Measurements from ENCODE around the gene EGFL7. TPM values are rescaled to one million over a fixed set of nuclear protein-coding genes. Genes with fewer than 3 reads are reported as not detected.

EGFL7 gene
- total and polyA plus RNA-seq, 2 of the 13 experiments (the other 11 are each of a cell fraction or from before 2014, with no cell fraction given), result 0.20 to 5.1 TPM

DNA sequence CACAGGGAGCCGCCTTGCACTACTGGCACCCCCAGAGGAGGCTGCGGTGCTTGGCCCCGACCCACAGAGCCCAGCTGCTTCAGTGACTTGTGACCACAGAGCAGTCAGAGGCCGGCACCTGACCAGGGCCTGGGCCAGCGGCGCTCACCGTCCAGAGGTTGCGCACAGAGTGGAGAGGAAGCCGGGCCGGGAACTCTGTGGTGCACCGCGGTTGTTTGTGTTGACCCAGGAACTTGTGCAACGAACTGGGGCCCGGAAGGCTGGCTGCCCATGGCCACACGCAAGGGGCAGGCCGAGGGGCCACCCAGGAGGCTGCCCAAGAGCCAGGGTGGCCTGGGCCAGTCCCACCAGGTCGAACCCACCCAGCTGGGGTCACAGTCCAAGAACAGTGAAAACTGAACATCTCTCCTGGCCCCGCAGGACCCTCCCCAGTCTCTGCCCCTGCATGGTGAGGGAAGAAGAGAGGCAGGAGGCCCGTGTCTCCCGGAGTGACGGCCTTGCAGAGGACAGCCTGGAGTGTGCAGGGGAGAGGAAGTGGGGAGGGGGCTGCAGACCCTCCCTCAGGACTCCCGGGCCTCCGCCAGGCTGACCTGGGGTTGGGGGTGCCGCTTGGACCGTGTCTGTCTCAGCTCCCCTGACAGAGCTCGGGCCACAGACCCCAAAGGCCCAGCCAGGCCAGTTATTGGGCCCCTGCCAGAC is 42.8 kb upstream of the EGFL7 start (continued):
- TF ChIP-seq ZFX (CRISPR knock-in tag; IDR thresholded peaks at IDR 0.05; ENCODE audit: low read depth) (peak; percentile 93), ZBTB1 (CRISPR knock-in tag; IDR thresholded peaks at IDR 0.05; ENCODE audit: borderline replicate concordance) (no peak), ZNF674 (CRISPR knock-in tag; IDR thresholded peaks at IDR 0.05; ENCODE audit: low read depth) (no peak), AGO1 (IDR thresholded peaks at IDR 0.05; ENCODE audit: low read depth, low read length, poor library complexity, severe bottlenecking) (no peak), MAZ (IDR thresholded peaks at IDR 0.05; ENCODE audit: borderline replicate concordance, low read depth, low read length) (no peak), MAZ (CRISPR knock-in tag; IDR thresholded peaks at IDR 0.05; ENCODE audit: low read depth) (peak; percentile 63; the same call in 1 of the 2 replicates), ZSCAN31 (CRISPR knock-in tag; IDR thresholded peaks at IDR 0.05; ENCODE audit: low read depth) (peak; percentile 59; the same call in 1 of the 2 replicates), ZFY (CRISPR knock-in tag; IDR thresholded peaks at IDR 0.05) (peak; percentile 83), FOXK1 (CRISPR knock-in tag; IDR thresholded peaks at IDR 0.05; ENCODE audit: borderline replicate concordance, low read depth) (peak; percentile 40; the same call in 1 of the 2 replicates), ZBTB21 (CRISPR knock-in tag; IDR thresholded peaks at IDR 0.05) (no peak), NR2C2 (CRISPR knock-in tag; IDR thresholded peaks at IDR 0.05; ENCODE audit: borderline replicate concordance) (peak; percentile 79), ZNF605 (CRISPR knock-in tag; IDR thresholded peaks at IDR 0.05) (0 out of 2 replicates have a peak, but pooled peaks have one; percentile 59), HNRNPK (IDR thresholded peaks at IDR 0.05; ENCODE audit: low read depth, low read length, poor library complexity, severe bottlenecking) (no peak), HMG20A (CRISPR knock-in tag; IDR thresholded peaks at IDR 0.05; ENCODE audit: borderline replicate concordance) (peak; percentile 83), RFX3 (CRISPR knock-in tag; IDR thresholded peaks at IDR 0.05) (no peak), HDAC1 (CRISPR knock-in tag; IDR thresholded peaks at IDR 0.05) (peak; percentile 86), ZNF432 (CRISPR knock-in tag; IDR thresholded peaks at IDR 0.05; ENCODE audit: borderline replicate concordance) (no peak), ZNF552 (CRISPR knock-in tag; IDR thresholded peaks at IDR 0.05; ENCODE audit: borderline replicate concordance) (0 out of 2 replicates have a peak, but pooled peaks have one; percentile 18)
- TF ChIP-seq, protein P1, sequence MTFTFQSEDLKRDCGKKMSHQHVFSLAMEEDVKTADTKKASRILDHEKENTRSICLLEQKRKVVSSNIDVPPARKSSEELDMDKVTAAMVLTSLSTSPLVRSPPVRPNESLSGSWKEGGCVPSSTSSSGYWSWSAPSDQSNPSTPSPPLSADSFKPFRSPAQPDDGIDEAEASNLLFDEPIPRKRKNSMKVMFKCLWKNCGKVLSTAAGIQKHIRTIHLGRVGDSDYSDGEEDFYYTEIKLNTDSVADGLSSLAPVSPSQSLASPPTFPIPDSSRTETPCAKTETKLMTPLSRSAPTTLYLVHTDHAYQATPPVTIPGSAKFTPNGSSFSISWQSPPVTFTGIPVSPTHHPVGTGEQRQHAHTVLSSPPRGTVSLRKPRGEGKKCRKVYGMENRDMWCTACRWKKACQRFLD (CRISPR knock-in tag; IDR thresholded peaks at IDR 0.05; ENCODE audit: borderline replicate concordance), result no peak
- TF ChIP-seq, protein P2, sequence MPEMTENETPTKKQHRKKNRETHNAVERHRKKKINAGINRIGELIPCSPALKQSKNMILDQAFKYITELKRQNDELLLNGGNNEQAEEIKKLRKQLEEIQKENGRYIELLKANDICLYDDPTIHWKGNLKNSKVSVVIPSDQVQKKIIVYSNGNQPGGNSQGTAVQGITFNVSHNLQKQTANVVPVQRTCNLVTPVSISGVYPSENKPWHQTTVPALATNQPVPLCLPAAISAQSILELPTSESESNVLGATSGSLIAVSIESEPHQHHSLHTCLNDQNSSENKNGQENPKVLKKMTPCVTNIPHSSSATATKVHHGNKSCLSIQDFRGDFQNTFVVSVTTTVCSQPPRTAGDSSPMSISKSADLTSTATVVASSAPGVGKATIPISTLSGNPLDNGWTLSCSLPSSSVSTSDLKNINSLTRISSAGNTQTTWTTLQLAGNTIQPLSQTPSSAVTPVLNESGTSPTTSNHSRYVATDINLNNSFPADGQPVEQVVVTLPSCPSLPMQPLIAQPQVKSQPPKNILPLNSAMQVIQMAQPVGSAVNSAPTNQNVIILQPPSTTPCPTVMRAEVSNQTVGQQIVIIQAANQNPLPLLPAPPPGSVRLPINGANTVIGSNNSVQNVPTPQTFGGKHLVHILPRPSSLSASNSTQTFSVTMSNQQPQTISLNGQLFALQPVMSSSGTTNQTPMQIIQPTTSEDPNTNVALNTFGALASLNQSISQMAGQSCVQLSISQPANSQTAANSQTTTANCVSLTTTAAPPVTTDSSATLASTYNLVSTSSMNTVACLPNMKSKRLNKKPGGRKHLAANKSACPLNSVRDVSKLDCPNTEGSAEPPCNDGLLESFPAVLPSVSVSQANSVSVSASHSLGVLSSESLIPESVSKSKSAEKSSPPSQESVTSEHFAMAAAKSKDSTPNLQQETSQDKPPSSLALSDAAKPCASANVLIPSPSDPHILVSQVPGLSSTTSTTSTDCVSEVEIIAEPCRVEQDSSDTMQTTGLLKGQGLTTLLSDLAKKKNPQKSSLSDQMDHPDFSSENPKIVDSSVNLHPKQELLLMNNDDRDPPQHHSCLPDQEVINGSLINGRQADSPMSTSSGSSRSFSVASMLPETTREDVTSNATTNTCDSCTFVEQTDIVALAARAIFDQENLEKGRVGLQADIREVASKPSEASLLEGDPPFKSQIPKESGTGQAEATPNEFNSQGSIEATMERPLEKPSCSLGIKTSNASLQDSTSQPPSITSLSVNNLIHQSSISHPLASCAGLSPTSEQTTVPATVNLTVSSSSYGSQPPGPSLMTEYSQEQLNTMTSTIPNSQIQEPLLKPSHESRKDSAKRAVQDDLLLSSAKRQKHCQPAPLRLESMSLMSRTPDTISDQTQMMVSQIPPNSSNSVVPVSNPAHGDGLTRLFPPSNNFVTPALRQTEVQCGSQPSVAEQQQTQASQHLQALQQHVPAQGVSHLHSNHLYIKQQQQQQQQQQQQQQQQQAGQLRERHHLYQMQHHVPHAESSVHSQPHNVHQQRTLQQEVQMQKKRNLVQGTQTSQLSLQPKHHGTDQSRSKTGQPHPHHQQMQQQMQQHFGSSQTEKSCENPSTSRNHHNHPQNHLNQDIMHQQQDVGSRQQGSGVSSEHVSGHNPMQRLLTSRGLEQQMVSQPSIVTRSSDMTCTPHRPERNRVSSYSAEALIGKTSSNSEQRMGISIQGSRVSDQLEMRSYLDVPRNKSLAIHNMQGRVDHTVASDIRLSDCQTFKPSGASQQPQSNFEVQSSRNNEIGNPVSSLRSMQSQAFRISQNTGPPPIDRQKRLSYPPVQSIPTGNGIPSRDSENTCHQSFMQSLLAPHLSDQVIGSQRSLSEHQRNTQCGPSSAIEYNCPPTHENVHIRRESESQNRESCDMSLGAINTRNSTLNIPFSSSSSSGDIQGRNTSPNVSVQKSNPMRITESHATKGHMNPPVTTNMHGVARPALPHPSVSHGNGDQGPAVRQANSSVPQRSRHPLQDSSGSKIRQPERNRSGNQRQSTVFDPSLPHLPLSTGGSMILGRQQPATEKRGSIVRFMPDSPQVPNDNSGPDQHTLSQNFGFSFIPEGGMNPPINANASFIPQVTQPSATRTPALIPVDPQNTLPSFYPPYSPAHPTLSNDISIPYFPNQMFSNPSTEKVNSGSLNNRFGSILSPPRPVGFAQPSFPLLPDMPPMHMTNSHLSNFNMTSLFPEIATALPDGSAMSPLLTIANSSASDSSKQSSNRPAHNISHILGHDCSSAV (CRISPR knock-in tag; IDR thresholded peaks at IDR 0.05; ENCODE audit: borderline replicate concordance), result no peak

All from HepG2 (cell line).